Ovary (tissue), 3 donors: ENCODE measurements around the gene PRH1.

ENCODE experiments used
- POLR2A ChIP-seq: fragments of 450-650 bp; IDR thresholded peaks from one replicate; pipeline ENCODE4 v1.6.1; 2017; ENCODE audit warnings: antibody characterized with exemption, mild to moderate bottlenecking, moderate library complexity
- TF ChIP-seq, protein P1 (sequence below), 3 donors: fragments of 450-650 bp in 2 of 3; fragments of 200-600 bp in 1 of 3; IDR thresholded peaks; one replicate each; pipeline versions ENCODE4 v1.5.1 to v1.8.0; 2016 to 2022; ENCODE audit warnings: antibody characterized with exemption in 3 of 3, mild to moderate bottlenecking in 1 of 3
- donor health status: DM: no; HTN: no; CAD: no.

DNA sequence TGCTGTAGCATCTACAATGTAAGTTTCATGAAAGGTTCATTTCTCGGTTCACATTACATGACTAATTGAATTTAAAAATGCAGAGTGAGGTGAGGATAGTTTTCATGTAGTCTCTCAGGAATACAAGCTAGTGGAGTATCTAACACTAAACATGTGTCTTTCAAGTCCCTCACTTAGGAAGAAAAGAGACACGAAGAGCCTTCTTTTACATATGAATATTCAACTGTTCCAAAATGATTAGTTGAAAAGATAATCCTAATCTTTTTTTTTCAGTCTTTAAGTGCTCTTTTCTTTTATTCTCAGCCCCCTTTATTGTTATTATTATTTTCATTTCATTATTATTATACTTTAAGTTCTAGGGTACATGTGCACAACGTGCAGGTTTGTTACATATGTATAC lies 45.6 kb downstream of the PRH1 start:
- no peak for TF ChIP-seq POLR2A
- TF ChIP-seq, protein P1, sequence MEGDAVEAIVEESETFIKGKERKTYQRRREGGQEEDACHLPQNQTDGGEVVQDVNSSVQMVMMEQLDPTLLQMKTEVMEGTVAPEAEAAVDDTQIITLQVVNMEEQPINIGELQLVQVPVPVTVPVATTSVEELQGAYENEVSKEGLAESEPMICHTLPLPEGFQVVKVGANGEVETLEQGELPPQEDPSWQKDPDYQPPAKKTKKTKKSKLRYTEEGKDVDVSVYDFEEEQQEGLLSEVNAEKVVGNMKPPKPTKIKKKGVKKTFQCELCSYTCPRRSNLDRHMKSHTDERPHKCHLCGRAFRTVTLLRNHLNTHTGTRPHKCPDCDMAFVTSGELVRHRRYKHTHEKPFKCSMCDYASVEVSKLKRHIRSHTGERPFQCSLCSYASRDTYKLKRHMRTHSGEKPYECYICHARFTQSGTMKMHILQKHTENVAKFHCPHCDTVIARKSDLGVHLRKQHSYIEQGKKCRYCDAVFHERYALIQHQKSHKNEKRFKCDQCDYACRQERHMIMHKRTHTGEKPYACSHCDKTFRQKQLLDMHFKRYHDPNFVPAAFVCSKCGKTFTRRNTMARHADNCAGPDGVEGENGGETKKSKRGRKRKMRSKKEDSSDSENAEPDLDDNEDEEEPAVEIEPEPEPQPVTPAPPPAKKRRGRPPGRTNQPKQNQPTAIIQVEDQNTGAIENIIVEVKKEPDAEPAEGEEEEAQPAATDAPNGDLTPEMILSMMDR (IDR thresholded peaks at IDR 0.05) = no peak
